Hematopoietic multipotent progenitor cell treated with erythropoietin and hydrocortisone succinate and interleukin-3 and kit ligand, for 15 days (in vitro differentiated cells): ENCODE measurements around the gene PRKAR1B.

Experiments
- DNase-seq: peaks from one replicate; pipeline ENCODE4 v3.0.0-alpha.2; 2015; ENCODE audit warnings: low spot score

Gene PRKAR1B

DNA sequence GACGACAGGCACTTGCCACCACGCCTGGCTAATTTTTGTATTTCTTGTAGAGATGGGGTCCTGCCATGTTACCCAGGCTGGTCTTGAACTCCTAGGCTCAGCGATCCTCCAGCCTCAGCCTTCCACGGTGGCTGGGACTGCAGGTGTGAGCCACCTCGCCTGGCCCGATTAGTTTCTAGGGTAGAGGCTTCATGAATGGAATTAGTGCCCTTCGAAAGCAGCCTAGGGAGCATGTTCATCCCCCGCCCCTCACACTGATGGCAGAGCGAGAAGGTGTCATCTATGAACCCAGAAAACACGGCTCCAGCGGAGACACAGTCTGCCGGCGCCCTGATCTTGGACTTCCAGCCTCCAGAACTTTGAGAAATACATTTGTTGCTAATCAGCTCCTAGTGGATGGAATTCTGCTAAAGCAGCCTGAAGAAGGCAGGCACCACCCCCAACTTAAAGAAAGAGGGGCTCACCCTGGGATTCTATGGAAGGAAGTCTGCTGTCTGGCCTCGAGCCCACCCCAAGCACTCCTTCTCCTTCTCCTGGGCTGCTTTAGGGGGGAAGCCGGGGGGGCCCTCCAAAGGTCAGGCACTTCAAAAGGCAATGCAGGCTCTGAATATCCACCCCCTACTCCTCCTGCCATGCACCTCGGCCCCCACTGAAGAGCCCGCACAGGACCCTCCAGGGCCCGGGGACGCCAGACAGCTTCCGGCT lies 217.5 kb downstream of the PRKAR1B start:
- DNase-seq, result no peak

DNA sequence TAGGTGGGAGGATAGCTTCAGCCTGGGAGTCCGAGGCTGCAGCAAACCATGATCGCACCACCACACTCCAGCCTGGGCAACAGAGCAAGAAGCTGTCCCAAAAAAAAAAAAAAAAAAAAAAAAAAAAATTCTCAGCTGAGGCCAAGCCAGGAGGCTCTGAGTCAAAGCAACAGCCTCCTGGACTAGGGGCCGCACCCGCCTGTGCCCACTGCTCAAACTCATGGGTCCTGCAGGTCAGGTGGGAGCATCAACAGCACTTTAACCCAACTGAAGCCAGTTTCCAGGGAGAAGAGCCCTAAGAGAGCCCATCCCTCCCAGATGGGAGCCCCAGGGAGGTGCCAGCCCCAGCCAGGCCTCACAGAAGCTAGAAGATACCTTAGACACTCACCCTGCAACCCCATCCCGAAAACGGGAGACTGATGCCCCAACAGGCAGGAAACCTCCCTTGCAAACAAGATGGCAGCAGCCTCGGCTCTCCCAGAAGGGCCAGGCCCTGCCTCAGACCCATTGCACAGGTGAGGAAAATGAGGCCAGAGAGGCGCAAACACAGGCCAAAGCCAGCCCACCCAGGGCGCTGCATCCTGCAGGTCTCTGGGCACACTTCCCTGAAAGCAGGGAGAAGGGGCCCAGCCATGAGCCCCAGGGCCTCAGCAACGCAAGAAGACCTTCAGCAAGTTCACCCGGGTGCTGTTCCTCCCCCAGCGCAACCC lies 218.5 kb downstream of the PRKAR1B start:
- DNase-seq, result no peak

DNA sequence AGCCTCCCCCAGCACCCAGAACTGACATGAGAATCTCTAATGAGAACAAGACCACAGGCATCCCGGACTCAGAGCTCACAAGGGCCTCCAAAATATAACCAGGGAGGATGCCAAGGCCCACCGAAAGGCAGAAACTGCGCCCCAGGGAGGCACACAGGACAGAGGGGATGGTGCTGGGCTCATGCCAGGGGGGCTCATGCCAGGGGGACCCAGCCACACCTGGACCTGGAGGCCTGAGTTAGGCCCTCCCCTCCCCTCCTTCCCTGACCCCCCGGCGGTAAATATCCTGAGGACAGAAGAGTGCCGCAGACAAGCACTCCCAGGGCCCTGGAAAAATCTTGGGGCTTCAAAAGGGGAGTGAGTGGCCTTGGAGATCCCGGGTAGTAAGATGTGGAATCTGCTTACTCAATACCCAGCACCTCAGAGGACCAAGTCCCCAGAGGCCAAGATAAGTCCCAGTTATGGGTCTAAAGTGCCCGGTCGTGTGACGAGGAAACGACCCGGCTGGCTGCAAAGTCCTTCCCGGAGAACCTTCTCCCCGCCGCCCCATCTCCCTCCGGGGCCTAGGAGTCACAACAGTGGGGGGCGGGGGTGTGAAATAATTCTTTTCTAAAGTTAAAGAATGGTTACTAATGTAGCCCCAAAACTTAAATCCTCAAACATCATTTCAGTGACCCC lies 219.3 kb downstream of the PRKAR1B start:
- DNase-seq, result no peak

DNA sequence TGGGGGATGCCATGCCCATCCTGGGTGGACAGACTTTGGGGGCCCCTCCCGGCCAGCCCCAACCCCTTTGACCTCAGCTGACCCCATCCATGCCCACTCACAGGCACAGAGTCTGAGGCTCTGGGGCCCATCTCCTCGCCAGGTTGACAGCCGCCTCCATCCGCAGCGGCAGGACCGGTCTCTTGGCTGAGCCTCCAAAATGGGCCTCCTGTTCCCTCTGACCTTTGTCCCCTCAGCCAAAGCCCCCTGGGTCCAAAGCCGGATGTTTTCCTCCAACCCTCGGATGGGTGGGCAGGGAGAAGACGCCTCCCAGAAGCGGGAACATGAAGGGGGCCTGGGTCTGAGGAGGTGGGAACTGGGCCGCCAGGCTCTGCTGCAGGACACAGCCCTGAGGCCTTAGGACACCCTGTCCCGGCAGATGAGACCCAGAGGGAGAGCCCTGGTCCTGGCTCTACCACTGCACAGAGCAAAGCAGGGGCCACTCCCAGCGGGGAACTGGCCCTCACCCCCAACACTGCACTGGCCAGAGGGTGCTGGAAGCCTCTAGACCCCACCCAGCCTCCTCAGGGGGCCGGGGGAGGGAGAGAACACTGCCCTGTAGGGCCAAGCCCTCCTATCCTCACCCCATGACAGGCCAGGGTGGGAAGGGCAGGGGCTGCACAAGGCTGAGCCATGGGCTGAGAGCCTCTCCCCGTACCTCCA lies 220.0 kb downstream of the PRKAR1B start:
- no peak for DNase-seq

DNA sequence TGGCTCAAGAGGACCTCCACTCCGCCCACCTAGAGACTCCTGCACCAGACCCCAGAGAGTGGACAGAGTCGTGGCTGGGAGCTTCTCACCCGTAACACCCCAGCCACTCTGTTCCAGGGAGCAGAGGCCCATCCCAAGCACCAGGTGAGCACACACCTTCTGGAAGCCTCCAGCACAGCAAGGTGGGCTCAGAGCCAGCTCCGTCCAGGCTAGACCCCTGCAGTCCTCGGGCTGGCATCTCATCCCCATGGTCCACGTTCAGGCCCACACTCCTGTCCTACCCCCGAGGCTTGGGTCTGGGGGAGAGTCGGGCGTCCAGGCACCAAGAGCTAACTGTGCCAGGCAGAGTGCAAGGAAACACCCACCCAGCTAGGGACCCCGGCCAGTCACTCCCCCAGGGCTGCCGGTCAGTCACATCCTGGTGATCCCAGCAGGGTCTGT lies 220.7 kb downstream of the PRKAR1B start:
- DNase-seq, result no peak

DNA sequence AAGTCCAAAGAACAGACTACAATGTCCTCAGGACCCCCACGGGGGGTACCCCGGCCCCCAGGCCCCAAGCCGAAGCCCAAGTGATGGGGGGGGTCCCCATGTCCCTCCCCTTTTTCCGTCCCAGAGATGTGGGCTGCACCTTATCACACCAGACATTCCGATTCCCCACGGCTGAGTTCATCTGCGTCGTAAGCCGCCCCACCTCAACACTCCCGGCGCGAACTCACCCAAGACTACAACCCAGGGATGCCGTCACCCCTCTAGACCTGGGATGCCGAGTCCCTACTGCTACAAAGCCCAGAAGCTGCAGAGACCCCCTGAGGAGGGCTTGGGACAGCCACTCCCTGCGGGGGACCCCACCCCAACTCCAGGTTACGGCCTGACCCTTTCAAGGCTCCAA lies 221.9 kb downstream of the PRKAR1B start:
- no peak for DNase-seq

DNA sequence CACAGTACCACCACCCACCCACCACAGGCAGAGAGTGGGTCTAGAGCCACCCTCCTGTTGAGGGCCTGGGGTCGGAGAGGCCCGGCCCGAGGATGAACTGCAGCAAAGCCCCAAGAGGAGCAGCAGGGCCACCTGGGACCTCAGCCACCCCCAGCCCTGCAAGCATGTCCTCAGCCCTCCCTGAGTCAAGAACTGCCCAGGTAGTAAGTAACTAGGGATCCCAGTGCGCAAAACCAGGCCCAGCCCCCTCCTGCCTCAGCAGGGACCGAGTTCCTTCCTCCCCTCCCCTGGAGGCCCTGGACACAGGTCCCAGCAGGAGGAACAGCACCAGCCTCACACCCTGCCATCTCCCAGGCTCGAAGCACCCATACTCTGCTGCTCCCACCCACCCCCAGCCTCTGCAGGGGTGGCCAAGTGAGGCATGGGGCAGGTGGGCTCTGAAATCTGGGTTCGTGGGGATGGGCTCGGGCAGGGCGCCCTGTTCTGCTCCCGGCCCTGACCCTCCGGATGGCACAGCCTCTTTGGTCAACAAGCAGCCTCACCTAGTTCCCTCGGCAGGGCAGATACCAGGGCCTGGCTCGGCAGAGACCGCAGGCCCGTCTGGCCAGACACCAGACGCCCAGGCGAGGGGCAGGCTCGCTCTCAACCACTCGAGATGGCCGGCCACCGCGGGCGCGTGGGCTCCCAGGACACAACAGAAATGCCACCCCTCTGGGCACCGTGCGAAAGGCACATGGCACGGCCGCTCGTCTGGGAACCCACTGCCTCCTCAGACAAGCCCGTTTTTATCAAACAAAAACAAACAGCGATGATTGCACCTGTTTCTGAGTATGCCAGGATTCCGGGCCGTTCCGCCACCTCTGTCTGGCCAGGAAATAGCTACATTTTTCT lies 222.6 kb downstream of the PRKAR1B start:
- DNase-seq, result no peak

DNA sequence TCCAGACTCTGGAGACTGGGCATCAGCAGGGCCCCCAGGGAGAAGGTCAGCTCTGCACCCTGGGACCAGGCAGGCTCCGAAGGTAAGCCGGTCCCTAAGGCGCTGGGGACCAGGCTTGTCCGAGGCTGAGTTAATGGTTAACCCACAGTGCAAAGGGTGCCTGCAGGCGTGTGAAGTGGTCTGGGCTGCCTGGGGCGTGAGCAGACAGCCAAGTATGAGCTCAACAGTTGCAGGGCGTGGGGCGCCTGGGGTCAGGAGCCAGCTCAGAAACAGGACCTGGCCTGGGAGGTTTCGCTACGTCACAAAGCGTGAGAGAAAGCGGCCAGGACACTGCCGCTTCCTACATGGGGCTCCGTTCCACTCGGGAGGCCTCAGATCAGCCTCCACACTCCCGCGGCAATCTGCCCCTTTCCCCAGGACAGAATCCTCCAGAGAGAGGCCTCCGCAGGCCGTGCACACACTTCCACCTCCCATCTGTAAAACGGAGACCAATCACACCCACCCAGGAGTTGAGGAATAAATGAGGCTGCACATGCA lies 223.4 kb downstream of the PRKAR1B start:
- DNase-seq, result no peak

DNA sequence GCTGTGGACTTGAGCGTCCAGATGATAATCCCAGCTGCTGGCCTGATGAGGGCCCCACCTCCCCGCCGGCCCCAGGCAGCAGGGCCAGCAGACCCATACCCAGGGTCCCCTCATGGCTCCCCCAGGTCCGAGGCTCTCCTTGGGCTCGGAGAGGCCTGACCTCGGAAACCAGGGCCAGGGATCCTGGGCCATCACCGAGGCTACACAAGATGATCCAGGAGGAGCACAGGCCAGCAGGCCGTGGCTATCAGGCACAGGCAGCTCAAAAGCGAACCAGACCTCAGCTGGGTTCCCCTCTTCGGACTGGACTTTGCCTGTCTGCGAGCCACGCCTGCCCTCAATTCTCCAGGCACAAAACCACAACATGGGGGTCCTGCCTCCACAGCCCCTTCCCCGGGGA lies 224.8 kb downstream of the PRKAR1B start:
- no peak for DNase-seq

DNA sequence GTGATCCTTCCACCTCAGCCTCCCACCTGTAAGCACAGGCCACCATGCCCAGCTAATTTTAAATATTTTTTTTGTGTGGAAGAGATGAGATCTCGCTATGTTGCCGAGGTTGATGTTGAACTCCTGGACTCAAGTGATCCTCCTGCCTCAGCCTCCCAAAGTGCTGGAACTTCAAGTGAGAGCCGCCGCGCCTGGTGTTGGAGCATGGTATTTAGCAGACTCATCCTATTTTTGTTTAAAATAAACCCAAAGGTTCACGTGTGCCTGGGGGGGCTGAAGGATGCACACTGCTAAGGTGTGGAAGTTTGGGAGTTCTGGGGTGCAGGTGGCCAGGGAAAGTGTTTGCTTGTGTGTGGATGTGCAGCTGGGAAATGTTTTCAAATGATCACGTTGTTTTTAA lies 225.6 kb downstream of the PRKAR1B start:
- no peak for DNase-seq

DNA sequence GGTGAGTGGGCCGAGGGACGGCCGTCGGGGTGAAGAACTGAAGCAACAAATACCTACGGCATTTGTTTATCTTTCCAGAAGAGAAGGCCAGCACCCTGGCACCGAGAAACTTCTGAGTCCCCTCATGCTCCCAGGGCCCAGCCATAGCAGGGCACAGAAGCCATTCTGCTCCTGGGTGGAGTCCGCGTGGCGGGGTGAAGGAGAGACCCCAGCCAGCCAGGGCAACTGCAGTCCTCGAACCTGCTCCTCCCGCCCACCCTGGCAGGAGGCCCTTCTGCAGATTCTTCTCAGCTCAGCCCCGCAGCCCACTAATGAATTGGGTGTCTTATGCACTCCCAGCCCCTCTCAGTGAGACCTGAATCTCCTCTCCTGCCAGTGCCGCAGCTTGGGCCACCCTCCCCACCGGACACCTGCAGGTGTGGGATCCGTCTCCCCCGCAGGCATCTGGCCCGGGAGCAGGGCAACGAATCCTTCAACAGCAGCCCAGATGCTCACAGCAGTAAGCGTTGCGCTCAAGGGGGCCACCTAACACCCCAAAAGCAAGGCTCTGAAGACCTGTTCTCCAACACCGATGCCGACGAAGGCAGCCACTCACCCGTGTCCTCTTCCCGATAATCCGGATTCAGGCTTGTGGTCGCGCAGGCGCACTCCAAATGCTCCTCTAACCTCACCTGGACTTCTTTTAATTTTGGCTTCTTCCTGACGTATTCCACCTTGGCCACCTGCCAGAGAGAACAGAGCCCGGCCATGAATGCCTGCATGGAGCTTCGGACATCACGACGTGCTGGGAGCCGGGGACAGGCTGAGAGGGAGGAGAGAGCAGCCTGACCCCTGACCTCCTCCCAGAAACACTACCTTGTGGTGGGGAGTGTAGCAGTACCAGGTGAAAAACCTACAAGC lies 226.3 kb downstream of the PRKAR1B start:
- no peak for DNase-seq

DNA sequence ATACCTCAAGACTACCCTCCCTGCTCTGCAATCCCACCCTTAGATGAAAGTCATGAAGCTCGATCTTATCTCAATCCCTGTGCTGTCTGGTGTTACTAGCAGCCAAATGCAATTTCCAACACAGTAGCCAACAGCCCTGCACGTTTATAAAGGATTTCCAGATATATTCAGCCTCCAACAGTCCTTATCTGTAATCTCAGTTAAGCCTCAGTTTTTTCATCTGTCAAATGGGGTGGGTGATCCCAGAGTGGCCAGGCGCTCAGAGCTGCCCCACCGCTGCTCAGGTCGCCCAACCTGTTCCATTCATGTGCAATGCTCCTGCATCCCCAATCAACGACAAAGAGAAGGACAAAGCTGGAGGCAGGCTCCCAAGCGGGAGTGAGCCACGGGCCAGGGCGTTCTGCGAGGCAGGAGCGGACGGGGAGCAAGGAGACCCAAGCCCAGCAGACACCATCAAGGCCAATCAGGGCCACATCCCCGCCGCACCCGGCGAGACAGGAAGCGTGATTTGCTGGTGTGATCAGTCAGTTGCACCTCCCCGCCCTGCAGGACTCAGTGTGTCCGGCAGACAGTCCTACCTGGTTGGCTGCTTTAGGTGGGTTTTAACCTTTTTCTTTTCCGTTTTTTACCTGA lies 227.1 kb downstream of the PRKAR1B start:
- no peak for DNase-seq
